Islet of Langerhans (tissue), 1 donor: ENCODE data around the gene PDZD4.

Experiments used
- FAIRE-seq: peaks from one replicate; lab custom pipeline; 2011; peaks lifted over from hg19 to GRCh38; lab: Jason Lieb, UNC

Gene PDZD4, protein sequence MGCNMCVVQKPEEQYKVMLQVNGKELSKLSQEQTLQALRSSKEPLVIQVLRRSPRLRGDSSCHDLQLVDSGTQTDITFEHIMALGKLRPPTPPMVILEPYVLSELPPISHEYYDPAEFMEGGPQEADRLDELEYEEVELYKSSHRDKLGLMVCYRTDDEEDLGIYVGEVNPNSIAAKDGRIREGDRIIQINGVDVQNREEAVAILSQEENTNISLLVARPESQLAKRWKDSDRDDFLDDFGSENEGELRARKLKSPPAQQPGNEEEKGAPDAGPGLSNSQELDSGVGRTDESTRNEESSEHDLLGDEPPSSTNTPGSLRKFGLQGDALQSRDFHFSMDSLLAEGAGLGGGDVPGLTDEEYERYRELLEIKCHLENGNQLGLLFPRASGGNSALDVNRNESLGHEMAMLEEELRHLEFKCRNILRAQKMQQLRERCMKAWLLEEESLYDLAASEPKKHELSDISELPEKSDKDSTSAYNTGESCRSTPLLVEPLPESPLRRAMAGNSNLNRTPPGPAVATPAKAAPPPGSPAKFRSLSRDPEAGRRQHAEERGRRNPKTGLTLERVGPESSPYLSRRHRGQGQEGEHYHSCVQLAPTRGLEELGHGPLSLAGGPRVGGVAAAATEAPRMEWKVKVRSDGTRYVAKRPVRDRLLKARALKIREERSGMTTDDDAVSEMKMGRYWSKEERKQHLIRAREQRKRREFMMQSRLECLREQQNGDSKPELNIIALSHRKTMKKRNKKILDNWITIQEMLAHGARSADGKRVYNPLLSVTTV

GRCh38 chrX:153829799-153830639 is at the start of gene PDZD4:
PDZD4 (minus strand) TSS chrX:153830544; CDS start chrX:153830298, 246 bp downstream.
- FAIRE-seq: no peak

DNA sequence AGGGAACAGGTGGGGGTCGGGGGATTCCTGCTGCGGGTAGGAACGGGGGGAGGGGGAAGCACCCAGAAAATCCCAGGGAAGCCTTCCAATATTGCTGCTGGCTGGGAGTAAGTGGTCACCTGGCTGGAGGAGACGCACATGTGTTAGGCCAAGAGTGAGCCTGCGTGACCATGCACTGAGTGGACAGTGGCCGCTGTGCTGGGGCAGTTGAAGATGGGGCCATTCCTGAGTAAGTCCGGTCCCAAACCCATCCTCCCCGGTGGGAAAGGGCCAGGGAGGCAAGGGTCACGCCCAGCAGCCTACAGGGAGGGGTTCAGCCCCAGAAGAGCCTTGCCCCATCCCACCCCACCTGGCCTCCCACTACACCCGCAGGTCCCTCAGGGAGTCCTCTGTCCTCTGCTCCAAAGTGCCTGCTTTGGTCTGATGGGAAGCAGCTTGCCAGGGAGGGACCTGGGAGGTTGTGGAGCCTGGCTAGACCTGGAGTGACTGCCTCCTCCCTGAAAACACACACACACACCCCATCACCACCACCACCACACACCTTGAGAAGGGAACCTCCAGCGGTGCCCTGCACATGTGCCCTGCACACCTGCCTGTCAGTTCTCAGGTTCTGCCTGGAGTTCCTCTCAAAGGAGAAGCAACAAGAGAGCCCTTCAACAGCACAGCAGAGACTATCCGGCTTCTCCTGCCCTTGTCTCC is 49.5 kb upstream of the PDZD4 start:
- no peak for FAIRE-seq

- no peak for FAIRE-seq
These were observed 48.8 kb upstream of the PDZD4 start for GRCh38 chrX:153878969-153879653.

GRCh38 chrX:153878345-153878744 is 48.0 kb upstream of the PDZD4 start:
- no peak for FAIRE-seq

DNA sequence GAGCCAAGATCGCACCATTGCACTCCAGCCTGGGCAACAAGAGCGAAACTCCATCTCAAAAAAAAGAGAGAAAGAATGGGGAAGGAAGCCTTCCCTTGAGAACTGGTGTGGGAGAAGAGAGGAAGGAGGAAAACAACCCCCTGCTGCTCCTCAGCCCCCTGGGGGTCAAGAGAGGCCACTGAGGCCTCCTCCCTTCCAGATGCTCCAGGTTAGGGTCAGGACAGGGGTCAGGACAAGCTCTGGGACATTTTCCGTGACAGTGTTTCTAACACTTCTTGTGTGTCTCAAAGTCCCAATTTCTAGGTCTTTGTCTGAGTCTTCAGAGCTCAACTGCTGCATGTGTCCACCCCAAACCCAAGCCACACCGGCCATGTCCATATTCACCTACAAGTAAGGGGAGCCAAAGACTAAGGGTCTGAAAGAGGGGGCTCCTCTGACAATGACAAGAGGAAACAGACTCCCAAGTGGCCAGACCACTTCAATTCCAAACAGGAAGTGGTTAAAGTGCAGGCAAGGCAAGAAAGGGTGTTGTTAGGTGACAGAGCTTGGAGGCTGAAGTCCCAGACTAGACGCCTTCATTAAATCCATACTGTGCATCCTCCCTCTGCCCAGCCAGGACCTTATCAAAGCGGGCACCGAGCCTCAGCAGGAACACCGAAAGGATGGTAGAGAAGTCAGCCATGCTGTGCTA is 47.4 kb upstream of the PDZD4 start:
- FAIRE-seq: no peak

DNA sequence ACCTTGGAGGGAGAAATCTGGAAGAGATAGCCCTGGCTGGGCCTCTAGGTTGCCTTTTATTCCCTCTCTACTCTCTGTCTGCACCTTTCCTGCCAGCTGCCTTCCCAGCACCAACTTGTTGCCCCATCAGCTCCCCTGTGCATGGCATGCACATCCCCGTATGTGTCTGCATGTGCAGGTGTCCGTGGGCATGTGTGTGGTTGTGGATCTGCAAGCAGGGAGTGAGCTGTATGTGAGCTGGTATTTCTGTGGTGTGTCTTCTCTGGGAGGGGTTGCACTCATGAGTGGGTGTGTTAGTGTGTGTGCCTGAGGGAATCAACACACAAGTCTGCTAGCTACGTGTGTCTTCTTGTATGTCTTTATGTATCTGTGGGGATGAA is 45.8 kb upstream of the PDZD4 start:
- no peak for FAIRE-seq

DNA sequence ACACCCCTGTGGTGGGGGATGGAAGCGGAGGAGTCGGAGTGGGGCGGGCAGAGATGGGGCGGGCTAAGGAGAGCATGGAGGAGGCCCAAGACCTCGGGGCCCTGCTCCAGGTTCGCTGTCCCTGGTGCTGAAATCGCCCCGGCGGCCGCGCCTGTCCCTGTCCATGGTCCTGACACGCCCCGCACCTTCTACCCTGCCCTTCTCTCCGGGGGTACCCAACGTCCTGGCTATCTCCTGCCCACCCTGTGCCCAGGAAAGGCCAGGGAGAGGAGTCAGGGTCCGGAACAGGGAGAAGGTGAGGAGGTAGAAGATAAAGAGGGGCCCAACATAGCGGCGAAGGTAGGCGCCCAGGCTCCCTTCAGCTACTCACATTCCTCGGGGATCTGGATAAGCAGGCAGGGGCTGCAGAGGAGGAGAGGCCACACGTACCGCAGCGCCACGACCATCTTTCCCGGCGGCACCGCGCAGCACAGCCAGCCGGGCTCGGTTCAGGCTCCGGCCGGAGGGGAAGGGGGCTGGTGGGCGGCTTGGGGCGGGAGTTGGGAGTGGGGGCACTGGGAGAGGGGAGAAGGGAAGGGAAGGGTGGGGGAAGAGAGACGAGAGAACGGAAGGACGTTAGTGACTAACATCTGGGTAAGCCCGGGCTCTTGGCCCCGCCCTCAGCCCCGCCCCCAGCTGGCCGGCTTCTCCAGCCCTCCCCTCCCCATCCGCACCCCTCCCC is 45.2 kb upstream of the PDZD4 start:
- no peak for FAIRE-seq

GRCh38 chrX:153874366-153875125 is 44.2 kb upstream of the PDZD4 start:
- no peak for FAIRE-seq

DNA sequence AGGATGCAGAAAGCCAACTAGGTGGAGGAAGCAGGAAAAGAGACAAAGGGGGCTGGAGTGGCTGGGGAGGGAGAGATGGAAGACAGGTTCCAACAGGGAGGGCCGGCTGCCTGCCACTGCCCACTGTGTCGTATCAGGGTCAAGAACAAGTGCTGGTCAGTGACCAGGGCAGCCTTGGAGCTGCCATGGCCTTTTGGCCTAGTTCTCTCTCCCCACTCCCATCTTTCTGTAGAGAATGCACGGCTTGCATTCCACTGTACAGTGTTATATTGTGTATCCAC is 43.7 kb upstream of the PDZD4 start:
- no peak for FAIRE-seq

DNA sequence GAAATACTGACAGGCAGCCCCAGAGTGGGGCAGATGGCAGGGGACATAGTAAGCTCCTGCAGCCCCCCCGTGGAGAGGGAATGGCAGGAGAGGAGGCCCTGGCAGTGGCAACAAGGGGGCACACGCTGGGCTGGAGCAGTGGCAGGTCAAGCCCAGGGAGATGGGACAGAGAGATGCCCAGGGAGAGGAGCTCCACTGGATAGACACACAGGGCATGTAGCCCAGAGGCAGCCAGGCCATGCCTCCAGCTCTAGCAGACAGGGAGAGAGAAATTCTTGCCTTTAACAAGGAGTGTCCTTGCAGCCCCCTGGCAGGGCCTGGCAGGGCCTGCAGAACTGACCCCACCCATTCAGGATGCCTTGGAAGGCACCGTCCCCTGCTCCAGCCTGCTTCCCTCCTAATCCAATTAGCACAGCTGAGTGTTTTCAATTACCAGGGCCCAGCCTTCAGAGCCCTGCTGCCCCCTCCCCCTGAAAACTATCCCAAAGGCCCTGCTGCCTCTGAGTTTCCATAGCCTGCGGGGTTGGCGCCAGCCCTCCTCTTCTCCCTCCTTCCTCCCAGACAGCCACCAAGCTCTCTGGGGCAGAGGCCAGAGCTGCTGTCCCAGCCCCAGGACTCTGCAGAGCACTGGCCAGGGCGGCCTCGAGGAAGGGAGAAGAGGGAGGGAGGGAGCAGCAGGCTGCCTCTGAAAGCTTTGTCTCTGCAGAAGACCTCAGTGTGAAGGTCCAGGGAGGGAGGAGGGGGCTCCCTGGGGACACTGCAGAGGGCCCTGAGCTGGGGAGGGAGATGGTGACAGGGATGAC is 43.1 kb upstream of the PDZD4 start:
- no peak for FAIRE-seq

- no peak for FAIRE-seq
These were observed 41.9 kb upstream of the PDZD4 start for GRCh38 chrX:153871946-153872878.

DNA sequence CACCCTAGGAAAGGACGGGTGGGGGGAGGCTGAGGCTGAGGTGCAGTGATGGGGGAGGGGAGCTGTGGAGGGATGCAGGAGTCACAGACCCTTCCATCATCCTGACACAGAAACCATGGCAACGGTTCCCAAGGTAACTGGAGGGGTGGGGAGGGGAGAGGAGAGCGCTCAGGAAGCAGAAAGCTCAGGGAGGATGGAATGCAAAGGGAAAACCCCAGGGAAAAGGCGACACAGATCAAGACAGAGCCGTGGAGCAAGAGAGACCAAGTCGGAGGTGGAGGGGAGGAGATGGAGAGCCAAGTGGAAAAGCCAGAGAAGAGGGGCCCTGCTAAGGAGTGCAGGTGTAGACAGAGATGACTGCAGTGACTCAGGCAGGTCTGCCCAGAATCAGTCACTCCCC is 41.1 kb upstream of the PDZD4 start:
- no peak for FAIRE-seq

DNA sequence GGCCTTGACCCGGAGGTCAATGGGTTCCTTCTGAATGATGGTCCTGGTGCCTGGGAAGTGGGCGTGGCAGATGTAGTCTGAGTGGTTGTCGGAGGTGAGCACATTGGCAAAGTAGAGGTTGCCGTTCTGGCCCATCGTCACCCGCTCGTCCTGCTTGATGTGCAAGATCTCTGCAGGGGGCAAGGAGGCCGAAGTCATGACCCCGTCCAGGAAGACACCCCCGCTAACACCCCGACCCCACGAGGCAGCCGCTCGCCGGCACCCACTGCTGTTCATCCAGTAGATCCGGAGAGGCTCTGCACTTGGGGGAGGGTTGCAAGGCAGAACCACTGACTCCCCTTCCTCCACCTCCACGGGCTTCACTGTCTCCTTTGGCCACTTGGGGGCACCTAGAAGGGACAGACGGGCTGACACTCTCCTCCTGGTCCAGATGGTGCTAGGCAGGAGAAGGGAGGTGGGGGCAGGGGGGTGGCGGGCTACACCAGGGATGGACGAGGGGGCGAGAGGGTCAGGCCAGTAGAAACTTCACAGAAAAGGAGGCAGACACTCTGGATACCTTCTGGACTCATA is 40.5 kb upstream of the PDZD4 start:
- no peak for FAIRE-seq

- no peak for FAIRE-seq
These were observed 39.9 kb upstream of the PDZD4 start for GRCh38 chrX:153870288-153870690.

DNA sequence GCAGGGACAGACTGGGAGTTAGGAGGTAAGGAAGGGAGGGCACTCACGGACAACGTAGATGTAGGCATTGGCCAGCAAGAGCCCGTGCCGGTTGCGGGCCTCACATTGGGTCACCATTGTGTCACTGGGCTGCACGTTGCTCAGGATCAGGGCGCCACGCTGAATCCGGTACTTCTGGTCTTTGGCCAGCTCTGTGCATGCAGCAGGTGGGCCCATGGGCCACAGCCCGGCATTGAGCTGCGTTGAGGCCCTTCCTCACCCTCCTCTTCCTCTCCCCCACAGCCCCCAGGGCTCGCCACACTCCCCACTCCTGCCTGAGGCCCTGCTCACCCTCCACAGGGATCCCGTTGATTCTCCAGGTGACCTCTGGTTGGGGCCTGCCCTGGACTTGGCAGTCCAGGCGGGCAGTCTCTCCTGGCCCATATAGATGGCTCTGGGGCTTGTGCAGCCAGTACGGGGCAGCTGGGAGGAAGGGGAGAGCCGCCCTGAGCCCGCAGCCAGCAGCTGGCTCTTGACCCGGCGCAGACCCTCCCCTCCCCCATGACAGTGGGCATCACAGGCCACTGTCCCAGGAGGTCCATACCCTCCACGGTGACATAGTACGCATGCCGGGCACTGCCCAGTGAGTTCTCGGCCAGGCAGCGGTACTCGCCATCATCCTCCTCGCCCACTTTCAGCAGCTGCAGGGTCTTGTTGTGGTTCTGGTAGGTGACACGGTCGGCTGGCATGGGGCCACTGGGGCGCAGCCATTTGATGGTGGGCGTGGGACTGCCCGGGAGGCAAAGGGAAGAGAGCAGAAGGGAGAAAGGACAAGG is 39.3 kb upstream of the PDZD4 start:
- no peak for FAIRE-seq
